ENCODE measurements around the gene SCTR.

DNA sequence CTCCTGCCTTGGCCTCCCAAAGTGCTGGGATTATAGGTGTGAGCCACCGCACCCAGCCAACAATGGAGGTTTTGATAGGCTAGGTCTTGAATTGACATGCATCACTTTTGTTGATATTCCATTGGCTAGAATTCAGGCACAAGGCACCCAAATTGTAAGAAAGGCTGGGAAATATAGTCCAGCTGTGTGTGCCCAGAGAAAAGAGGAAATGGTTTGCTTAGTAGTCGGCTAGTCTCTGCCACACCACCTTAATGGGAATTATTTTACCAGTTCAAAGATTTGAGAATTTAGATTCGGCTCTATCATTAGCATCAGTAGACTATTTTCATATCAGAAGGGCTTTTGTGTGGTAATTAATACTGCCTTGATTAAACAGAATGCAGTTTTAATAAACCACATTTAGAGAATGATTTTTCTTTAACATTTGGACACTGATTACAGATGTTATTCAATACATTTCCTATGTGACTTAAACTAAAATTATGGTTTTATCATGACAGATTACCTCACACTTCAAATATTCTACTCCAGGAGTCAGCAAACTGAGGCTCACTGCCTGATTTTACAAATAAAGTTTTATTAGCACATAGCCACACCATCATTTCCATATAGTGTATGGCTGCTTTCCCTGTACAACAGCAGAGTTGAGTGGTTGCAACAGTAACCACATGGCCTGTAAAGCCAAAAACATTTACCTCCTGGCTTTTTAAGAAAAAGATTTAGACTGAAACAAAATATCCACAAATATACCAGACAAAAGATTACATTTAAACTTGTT, 130.1 kb downstream of the SCTR start:
- TF ChIP-seq, protein P1, sequence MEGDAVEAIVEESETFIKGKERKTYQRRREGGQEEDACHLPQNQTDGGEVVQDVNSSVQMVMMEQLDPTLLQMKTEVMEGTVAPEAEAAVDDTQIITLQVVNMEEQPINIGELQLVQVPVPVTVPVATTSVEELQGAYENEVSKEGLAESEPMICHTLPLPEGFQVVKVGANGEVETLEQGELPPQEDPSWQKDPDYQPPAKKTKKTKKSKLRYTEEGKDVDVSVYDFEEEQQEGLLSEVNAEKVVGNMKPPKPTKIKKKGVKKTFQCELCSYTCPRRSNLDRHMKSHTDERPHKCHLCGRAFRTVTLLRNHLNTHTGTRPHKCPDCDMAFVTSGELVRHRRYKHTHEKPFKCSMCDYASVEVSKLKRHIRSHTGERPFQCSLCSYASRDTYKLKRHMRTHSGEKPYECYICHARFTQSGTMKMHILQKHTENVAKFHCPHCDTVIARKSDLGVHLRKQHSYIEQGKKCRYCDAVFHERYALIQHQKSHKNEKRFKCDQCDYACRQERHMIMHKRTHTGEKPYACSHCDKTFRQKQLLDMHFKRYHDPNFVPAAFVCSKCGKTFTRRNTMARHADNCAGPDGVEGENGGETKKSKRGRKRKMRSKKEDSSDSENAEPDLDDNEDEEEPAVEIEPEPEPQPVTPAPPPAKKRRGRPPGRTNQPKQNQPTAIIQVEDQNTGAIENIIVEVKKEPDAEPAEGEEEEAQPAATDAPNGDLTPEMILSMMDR (IDR thresholded peaks at IDR 0.05 in 8 of 11, conservative IDR thresholded peaks at IDR 0.05 in 3 of 11), result no peak
- TF ChIP-seq POLR2A (IDR thresholded peaks at IDR 0.05), result no peak
- TF ChIP-seq POLR2AphosphoS5 (IDR thresholded peaks at IDR 0.05), result no peak
